Measurements from ENCODE around the gene DPEP2NB. TPM values are rescaled to one million over a fixed set of nuclear protein-coding genes. Genes with fewer than 3 reads are reported as not detected.

The DPEP2NB gene
- total RNA-seq, 1 experiment from 2014 or later = not detected

DNA sequence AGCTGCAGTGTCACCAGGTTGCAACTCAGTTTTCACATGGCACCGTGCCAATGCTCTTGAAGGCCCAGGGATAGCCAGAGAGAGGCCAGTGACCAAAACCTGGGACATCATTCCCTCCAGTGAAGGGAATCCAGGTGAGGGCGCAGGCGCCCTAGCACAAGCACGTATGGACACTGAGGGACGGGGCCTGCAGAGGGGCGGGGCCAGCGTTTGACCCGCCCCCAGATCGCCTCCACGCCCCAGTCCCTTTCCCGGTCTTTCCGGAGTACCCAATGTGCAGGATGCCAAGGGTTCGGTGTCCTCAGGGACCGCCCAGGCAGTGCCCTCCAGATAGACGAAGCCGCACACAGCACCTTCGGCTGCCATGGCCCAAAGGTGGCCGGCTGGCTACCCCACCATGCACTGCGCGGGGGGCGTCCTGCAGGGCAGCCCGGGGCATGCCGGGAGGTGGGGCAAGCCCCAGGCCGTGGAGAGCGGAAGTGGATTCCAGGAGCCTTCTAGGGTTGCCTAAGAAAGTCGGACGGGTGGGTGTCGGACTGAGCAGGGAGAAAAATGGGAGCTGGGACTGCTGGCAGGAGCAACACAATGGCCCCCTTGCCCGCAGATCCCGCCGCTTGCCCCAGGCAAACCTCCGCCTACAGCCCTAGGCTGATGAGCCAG, 51.9 kb downstream of the DPEP2NB start:
- ChIA-PET RAD21 (ENCODE audit: low non-redundant PET in 1 of 2, low total read pairs in 2 of 2, uncharacterized antibody in 2 of 2, unreplicated experiment in 2 of 2) (no interaction called here), CTCF (no interaction called here)
- TF ChIP-seq, protein P1, sequence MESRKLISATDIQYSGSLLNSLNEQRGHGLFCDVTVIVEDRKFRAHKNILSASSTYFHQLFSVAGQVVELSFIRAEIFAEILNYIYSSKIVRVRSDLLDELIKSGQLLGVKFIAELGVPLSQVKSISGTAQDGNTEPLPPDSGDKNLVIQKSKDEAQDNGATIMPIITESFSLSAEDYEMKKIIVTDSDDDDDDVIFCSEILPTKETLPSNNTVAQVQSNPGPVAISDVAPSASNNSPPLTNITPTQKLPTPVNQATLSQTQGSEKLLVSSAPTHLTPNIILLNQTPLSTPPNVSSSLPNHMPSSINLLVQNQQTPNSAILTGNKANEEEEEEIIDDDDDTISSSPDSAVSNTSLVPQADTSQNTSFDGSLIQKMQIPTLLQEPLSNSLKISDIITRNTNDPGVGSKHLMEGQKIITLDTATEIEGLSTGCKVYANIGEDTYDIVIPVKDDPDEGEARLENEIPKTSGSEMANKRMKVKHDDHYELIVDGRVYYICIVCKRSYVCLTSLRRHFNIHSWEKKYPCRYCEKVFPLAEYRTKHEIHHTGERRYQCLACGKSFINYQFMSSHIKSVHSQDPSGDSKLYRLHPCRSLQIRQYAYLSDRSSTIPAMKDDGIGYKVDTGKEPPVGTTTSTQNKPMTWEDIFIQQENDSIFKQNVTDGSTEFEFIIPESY (IDR thresholded peaks at IDR 0.05; ENCODE audit: extremely low read depth, insufficient replicate concordance, low read length) = no peak
- TF ChIP-seq ZFX (IDR thresholded peaks at IDR 0.05) = no peak
- TF ChIP-seq SP1 (IDR thresholded peaks at IDR 0.05; ENCODE audit: low read depth) = no peak
- TF ChIP-seq, protein P2, sequence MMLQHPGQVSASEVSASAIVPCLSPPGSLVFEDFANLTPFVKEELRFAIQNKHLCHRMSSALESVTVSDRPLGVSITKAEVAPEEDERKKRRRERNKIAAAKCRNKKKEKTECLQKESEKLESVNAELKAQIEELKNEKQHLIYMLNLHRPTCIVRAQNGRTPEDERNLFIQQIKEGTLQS (IDR thresholded peaks at IDR 0.05) = no peak
- no peak for TF ChIP-seq REST (IDR thresholded peaks at IDR 0.05; ENCODE audit: low read depth)
- no peak for TF ChIP-seq POLR2A (IDR thresholded peaks at IDR 0.05; ENCODE audit: borderline replicate concordance, extremely low read depth, insufficient read depth, insufficient read length)
- TF ChIP-seq JUND (IDR thresholded peaks at IDR 0.05) = no peak
- TF ChIP-seq RAD21 (IDR thresholded peaks at IDR 0.05; ENCODE audit: low read depth) = no peak
- no peak for TF ChIP-seq EZH2 (IDR thresholded peaks at IDR 0.05)
- TF ChIP-seq EZH2phosphoT487 (IDR thresholded peaks at IDR 0.05; ENCODE audit: borderline replicate concordance) = no peak

More for the DNA sequence above, 51.9 kb downstream of the DPEP2NB start:
- Histone ChIP-seq H3K27me3 (ENCODE audit: insufficient read depth, low read length) (no peaks in the 10 kb centered on the region), H2AFZ (ENCODE audit: low read depth, low read length, poor library complexity, severe bottlenecking) (no peak overlapping the region), H3K27ac (ENCODE audit: low read depth, low read length) (no peak overlapping the region), H3K36me3 (ENCODE audit: control insufficient read depth in 1 of 2, insufficient read depth in 2 of 2, low read length in 2 of 2) (peaks cover 6 to 8% of the 10 kb centered on the region in 2 experiments; a peak in 2 of 4 replicates), H3K9me3 (ENCODE audit: control insufficient read depth in 1 of 2, insufficient read depth in 1 of 2, low read depth in 1 of 2, low read length in 2 of 2) (no peaks in the 10 kb centered on the region), H3K4me3 (replicated peaks in 1 of 2; ENCODE audit: low read depth in 1 of 2, low read length in 2 of 2) (no peak overlapping the region), H3K4me1 (ENCODE audit: control insufficient read depth in 1 of 2, insufficient read depth in 2 of 2, low read length in 2 of 2) (peaks cover 20 to 23% of the 10 kb centered on the region in 2 experiments), H3K79me2 (ENCODE audit: insufficient read depth, low read length) (peaks cover 32% of the 10 kb centered on the region), H4K20me1 (ENCODE audit: insufficient read depth) (no peaks in the 10 kb centered on the region), H3K9me2 (ENCODE audit: insufficient read depth) (no peaks in the 10 kb centered on the region), H3K4me2 (ENCODE audit: low read length) (no peak overlapping the region), H3K9ac (ENCODE audit: low read length) (no peak overlapping the region)
- no TSS peak for BruUV-seq (replicated peaks)
- POLR2A ChIA-PET = no interaction called here
- ATAC-seq = no peak
- no peak for DNase-seq (ENCODE audit: low read depth, low spot score)
- intact Hi-C loops (cut with micrococcal nuclease) = no loop called here

Other genes starting within 250 kb of the DPEP2NB start
- gene RANBP10, start 209.4 kb downstream of the DPEP2NB start, total RNA-seq (2021; ENCODE audit: unreplicated experiment) = 16.9 TPM
- 1.2 TPM for gene TSNAXIP1, start 209.0 kb downstream of the DPEP2NB start, total RNA-seq (2021; ENCODE audit: unreplicated experiment)
- gene THAP11, start 173.6 kb downstream of the DPEP2NB start, total RNA-seq (2021; ENCODE audit: unreplicated experiment) = 25.4 TPM
- gene NUTF2, start 169.0 kb downstream of the DPEP2NB start, total RNA-seq (2021; ENCODE audit: unreplicated experiment) = 145 TPM
- gene CENPT, start 168.2 kb downstream of the DPEP2NB start, total RNA-seq (2021; ENCODE audit: unreplicated experiment) = 40.5 TPM
- gene EDC4, start 142.9 kb downstream of the DPEP2NB start, total RNA-seq (2021; ENCODE audit: unreplicated experiment) = 100 TPM
- gene NRN1L, start 131.0 kb downstream of the DPEP2NB start, total RNA-seq (2021; ENCODE audit: unreplicated experiment) = 1.4 TPM
- 16.2 TPM for gene PSKH1, start 122.7 kb downstream of the DPEP2NB start, total RNA-seq (2021; ENCODE audit: unreplicated experiment)
- gene CTRL, start 84.0 kb downstream of the DPEP2NB start, total RNA-seq (2021; ENCODE audit: unreplicated experiment) = 3.4 TPM
- 41.0 TPM for gene PSMB10, start 79.1 kb downstream of the DPEP2NB start, total RNA-seq (2021; ENCODE audit: unreplicated experiment)
- 17.6 TPM for gene LCAT, start 71.8 kb downstream of the DPEP2NB start, total RNA-seq (2021; ENCODE audit: unreplicated experiment)
- gene SLC12A4, start 47.3 kb downstream of the DPEP2NB start, total RNA-seq (2021; ENCODE audit: unreplicated experiment) = 46.0 TPM
- gene DPEP3, start 35.4 kb downstream of the DPEP2NB start, total RNA-seq (2021; ENCODE audit: unreplicated experiment) = not detected
- gene DPEP2, start 16.4 kb downstream of the DPEP2NB start, total RNA-seq (2021; ENCODE audit: unreplicated experiment) = not detected
- 13.8 TPM for gene DDX28, start 7.3 kb upstream of the DPEP2NB start, total RNA-seq (2021; ENCODE audit: unreplicated experiment)
- 27.3 TPM for gene DUS2, start 7.4 kb upstream of the DPEP2NB start, total RNA-seq (2021; ENCODE audit: unreplicated experiment)
- gene NFATC3, start 69.5 kb upstream of the DPEP2NB start, total RNA-seq (2021; ENCODE audit: unreplicated experiment) = 25.6 TPM
- 42.5 TPM for gene ESRP2, start 220.2 kb upstream of the DPEP2NB start, total RNA-seq (2021; ENCODE audit: unreplicated experiment)
- 7.5 TPM for gene PLA2G15, start 229.5 kb upstream of the DPEP2NB start, total RNA-seq (2021; ENCODE audit: unreplicated experiment)
- 28.5 TPM for gene SLC7A6, start 248.6 kb upstream of the DPEP2NB start, total RNA-seq (2021; ENCODE audit: unreplicated experiment)

Data from HCT116 (cell line).